ENCODE results near the gene PIBF1.
A peak's percentile ranks its signal among the peaks of the same experiment; 100 is the strongest.
"Not testable (repeated sequence)": the region's sequence is repeated elsewhere in the genome, so short reads cannot be mapped to it uniquely, and the experiment has no call there.

PIBF1 gene

DNA sequence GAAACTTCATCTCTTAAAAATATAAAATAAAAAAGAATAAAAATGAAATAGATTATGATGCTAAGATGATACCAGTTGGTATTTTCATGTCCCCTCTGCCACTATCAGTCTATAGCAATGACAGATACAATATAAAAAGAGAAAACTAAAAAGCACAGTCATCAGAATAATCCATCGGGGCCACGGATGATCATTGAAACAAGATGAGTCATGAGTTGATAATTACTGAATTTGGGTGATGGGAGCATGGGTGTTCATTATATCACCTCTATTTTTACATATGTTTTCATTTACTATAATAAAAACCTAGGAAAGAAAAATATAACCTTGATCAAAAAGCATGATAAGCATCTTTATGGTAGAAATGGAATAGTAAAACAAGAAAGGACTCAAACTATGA is 41.1 kb downstream of the PIBF1 start:
- DNase-seq (ENCODE audit: low read depth in 2 of 2), result no peak

DNA sequence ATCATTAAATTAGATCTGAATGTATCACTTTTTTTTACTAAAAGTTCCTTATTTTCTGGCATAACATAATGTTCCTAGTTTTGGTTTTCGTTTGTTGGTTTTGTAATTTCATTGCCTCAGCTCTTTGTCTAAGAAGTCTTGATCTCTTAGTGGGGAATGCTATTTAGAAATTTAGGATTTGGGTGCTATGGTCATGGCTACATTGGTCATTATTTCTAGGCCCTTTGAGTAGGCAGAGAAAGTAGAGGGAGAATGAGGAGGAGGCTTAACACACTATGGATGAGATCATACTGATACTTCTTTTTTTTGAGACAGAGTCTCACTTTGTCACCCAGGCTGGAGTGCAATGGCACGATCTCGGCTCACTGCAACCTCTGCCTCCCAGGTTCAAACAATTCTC is 41.8 kb downstream of the PIBF1 start:
- no peak for DNase-seq (ENCODE audit: low read depth in 2 of 2)

GRCh38 chr13:72834601-72835000 is 52.7 kb downstream of the PIBF1 start:
- DNase-seq (ENCODE audit: low read depth in 2 of 2), result no peak

DNA sequence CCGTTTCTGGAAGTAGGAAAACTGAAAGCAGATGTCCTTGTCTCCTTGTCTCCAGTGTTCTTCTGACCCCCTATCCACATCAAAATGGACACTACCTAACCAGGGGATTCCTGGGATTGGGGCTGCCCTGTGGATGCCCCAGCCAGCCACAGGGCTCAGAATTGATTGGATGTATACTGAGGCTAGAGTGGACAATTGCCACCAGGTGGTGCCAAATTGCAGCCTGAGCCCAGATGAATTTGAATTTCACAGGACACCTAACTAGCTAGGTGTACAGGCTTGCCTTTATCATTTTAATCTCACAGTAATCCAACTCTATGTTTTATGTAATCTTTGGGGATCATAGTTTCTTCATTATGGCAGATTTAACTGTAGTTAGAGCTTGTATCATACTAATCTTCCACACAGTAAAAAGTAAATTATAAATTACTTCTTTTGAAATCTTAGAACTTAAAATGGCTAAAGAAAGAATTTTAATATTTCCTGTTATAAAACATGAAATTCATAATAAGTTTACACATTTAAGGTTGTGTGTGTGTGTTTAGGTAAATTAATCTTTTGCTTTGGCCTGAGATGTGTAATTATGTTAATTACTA is 58.0 kb downstream of the PIBF1 start:
- peak in 1 of 2 donors; percentile 7 for DNase-seq (ENCODE audit: low read depth in 2 of 2)

- no peak for DNase-seq (ENCODE audit: low read depth in 2 of 2)
Observed at GRCh38 chr13:72842991-72843390, 61.1 kb downstream of the PIBF1 start.

DNA sequence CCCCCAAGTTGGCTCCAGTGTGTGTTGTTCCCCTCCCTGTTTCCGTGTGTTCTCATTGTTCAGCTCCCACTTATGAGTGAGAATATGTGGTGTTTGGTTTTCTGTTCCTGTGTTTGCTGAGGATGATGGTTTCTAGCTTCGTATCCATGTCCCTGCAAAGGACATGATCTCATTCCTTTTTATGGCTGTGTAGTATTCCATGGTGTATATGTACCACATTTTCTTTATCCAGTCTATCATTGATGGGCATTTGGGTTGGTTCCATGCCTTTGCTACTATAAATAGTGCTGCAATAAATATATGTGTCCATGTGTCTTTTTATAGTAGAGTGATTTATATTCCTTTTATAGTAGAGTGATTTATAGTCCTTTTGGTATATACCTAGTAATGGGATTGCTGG is 63.2 kb downstream of the PIBF1 start:
- not testable (repeated sequence) for DNase-seq (ENCODE audit: low read depth in 2 of 2)

DNA sequence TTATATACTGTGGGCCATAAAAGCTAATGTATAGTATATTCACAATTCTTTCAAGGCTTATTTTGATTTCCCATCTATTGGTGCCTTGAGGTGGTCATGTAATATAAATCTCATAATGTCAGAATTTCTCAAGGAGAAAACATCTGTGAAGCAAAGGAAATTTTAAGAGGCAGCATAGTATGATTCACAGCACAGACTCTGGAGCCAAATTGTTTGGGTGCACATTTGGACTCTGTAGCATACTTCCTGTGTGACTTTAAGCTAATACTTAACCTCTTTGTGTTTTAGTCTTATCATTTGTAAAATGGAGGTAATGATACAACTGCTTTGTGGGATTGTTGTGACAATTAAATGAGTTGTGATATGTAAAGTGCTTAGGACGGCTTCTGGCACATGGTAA is 67.6 kb downstream of the PIBF1 start:
- DNase-seq (ENCODE audit: low read depth in 2 of 2), result no peak

GRCh38 chr13:72850959-72851677 is 69.2 kb downstream of the PIBF1 start:
- no peak for DNase-seq (ENCODE audit: low read depth in 2 of 2)

GRCh38 chr13:72851678-72852014 is 69.7 kb downstream of the PIBF1 start:
- no peak for DNase-seq (ENCODE audit: low read depth in 2 of 2)

- no peak for DNase-seq (ENCODE audit: low read depth in 2 of 2)
Observed at GRCh38 chr13:72852207-72852606, 70.3 kb downstream of the PIBF1 start.

DNA sequence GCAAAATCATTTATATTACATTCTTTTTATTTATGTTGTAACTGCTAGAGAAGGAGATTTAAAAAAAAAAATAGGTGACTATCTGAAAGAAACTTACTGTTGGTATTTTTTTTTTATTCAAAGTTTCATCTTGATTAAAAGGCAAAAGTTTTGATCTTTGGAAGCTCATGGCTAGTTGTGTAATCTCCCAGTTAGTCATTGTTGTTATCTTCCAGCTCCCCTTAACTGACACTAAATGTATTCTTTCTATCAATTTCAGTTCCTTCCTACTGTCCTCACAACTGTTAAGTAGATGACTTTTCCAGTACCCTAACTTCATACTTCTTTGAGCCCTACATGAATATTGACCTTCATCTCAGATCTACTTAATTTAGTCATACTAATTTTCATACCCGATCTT is 71.1 kb downstream of the PIBF1 start:
- no peak for DNase-seq (ENCODE audit: low read depth in 2 of 2)

- no peak for DNase-seq (ENCODE audit: low read depth in 2 of 2)
Observed at GRCh38 chr13:72864142-72865011, 82.4 kb downstream of the PIBF1 start.

DNA sequence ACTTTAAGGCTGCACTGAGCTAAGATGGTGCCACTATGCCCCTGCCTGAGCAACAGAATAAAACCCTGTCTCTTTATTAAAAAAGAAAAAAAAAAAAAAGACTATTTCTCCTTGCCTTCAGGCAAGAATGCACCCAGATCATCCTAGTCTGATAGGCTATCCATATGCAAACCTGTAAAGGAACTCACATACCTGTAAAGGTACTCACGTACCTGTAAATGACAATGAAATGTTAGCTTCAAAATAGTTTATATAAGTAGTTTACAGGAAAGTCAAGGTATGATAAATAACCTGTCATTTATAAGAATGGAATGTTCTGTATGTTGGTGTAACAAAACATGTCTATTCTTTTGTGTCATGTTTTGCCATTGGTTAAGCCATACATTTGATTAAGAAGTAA is 86.3 kb downstream of the PIBF1 start:
- DNase-seq (ENCODE audit: low read depth in 2 of 2), result no peak

DNA sequence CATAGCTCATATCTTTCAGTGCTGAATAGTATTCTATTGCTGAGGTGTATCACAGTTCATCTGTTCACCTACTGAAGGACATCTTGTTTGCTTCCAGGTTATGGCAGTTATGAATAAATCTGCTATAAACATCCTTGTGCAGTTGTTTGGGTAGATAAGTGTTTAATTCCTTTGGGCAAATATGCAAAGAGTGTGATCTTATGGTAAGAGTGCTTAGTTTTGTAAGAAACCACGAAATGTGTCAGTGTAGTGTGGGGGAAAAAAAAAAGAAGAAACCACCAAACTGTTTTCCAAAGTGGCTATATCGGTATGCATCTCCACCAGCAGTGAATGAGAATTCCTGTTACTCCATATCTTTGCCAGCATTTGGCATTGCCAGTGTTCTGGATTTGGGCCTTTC is 93.3 kb downstream of the PIBF1 start:
- DNase-seq (ENCODE audit: low read depth in 2 of 2), result no peak

DNA sequence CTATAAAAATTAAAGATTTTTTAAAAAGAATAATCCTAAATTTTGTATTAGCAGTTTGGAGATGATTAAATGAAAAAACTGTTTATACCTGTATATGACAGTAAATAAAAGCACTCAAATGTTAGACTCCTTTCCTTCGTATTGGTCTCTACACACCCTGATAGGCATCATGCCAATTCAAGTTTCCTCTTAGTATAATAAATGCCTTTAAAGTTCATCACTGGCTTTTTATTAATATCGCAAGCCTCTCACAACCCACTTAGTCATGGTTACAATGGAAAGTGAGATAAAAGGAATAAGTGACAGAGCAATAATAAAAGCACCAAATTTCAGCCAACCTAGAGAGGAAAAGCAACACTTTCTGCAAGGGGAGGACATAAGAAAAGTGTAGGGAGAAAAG is 102.2 kb downstream of the PIBF1 start:
- DNase-seq (ENCODE audit: low read depth in 2 of 2), result no peak

DNA sequence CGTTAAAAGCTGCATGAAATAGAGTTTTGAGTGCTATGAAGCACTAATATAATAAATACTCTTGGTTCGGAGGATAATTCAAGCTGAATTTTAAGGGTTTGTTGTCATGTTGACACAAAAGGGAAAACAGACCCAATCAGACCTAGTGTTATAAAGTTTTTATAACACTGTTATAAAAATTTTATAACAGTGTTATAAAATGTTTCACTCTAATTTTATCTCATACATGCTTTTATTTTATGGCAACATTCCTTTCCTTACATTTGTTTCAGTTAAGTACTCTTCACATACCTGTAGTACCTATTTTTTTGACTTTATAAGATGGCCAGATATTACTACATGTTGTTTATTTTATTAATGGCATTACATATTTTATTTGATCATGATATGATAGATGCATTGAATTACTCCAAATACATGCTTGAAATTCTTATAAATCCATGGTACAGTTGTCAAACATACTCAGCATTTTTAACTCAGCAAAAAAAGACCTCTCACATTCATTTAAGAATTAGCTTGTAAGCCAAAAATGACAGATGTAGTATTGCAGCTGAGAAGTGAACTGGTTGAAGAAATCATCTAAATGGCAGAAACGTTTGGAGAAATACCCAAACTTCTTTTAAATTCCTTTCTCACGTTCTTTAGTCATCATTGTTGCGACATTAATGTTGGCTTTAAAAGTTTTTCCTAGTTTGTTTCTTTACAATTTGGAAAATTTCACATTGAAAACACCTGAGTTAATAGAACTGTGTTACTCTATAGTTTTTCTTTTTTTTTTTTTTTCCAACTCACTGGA is 104.5 kb downstream of the PIBF1 start:
- no peak for DNase-seq (ENCODE audit: low read depth in 2 of 2)

- DNase-seq (ENCODE audit: low read depth in 2 of 2), result no peak
Observed at GRCh38 chr13:72889495-72889894, 107.6 kb downstream of the PIBF1 start.

- no peak for DNase-seq (ENCODE audit: low read depth in 2 of 2)
Observed at GRCh38 chr13:72890546-72890945, 108.6 kb downstream of the PIBF1 start.

DNA sequence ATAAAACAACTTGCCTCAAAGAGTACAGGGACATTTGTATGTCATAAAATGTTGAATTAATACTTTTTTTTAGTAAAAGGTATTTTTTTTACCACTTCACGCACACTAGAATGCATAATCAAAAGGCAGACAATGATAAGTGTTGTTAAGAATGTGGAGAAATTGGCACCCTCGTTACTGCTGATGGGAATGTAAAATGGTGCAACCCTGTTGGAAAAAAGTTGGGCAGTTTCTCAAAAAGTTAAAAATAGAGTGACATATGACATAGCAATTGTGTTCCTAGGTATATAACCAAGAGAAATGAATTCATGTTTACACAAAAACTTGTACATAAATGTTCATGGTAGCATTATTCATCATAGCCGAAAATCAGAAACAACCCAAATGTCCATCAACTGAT is 109.5 kb downstream of the PIBF1 start:
- no peak for DNase-seq (ENCODE audit: low read depth in 2 of 2)

- no peak for DNase-seq (ENCODE audit: low read depth in 2 of 2)
Observed at GRCh38 chr13:72896869-72897268, 114.9 kb downstream of the PIBF1 start.

DNA sequence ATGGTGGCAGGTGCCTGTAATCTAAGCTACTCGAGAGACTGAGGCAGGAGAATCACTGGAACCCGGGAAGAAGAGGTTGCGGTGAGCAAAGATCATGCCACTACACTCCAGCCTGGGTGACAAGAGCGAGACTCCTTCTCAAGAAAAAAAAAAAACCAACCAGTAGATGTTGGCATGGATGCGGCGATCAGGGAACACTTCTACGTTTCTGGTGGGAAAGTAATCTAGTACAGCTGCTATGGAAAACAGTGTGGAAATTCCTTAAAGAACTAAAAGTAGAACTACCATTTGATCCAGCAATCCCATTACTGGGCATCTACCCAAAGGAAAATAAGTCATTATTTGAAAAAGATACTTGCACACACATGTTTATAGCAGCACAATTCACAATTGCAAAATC is 119.6 kb downstream of the PIBF1 start:
- DNase-seq (ENCODE audit: low read depth in 2 of 2), result not testable (repeated sequence)

DNA sequence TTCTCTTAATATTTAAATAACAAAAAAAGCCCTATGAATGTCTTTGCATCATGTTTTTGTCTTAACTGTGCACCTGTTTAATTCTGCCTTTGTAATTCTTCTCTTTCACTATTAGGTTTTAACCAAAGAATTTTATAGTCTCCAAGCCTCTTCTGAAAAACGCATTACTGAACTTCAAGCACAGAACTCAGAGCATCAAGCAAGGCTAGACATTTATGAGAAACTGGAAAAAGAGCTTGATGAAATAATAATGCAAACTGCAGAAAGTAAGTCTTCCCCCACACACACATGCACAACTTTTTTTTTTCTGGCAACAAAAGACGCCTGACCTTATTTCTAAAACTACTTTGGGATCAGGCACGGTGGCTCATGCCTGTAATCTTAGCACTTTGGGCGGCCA is 126.5 kb downstream of the PIBF1 start:
- no peak for DNase-seq (ENCODE audit: low read depth in 2 of 2)
